Measurements from ENCODE around the gene GPR52.
A peak's percentile ranks its signal among the peaks of the same experiment; 100 is the strongest.
"Not testable (repeated sequence)": the region's sequence is repeated elsewhere in the genome, so short reads cannot be mapped to it uniquely, and the experiment has no call there.

The GPR52 gene, protein sequence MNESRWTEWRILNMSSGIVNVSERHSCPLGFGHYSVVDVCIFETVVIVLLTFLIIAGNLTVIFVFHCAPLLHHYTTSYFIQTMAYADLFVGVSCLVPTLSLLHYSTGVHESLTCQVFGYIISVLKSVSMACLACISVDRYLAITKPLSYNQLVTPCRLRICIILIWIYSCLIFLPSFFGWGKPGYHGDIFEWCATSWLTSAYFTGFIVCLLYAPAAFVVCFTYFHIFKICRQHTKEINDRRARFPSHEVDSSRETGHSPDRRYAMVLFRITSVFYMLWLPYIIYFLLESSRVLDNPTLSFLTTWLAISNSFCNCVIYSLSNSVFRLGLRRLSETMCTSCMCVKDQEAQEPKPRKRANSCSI

DNA sequence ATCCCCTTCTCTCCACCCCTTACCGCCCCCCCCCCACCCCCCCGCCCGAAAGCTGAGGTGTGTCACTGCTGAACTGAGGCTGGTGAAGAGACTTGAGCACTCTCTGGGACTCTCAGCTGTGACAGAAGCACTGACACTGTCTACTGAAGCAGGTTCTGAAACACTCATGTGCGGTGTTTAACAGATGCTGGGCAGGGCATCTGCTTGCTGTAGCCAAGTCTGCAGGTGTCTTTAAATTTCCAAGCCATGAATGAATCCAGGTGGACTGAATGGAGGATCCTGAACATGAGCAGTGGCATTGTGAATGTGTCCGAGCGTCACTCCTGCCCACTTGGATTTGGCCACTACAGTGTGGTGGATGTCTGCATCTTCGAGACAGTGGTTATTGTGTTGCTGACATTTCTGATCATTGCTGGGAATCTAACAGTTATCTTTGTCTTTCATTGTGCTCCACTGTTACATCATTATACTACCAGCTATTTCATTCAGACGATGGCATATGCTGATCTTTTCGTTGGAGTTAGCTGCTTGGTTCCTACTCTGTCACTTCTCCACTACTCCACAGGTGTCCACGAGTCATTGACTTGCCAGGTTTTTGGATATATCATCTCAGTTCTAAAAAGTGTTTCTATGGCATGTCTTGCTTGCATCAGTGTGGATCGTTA lies at the start of gene GPR52:
TSS of gene GPR52 (plus strand) at position 99 of the 665 bp plus-strand sequence. CDS start at position 247, 148 bp downstream.
- no peaks in the 10 kb centered on the region for H3K4me1 ChIP-seq (ENCODE audit: control insufficient read depth, insufficient read depth, low read length, unreplicated experiment)

DNA sequence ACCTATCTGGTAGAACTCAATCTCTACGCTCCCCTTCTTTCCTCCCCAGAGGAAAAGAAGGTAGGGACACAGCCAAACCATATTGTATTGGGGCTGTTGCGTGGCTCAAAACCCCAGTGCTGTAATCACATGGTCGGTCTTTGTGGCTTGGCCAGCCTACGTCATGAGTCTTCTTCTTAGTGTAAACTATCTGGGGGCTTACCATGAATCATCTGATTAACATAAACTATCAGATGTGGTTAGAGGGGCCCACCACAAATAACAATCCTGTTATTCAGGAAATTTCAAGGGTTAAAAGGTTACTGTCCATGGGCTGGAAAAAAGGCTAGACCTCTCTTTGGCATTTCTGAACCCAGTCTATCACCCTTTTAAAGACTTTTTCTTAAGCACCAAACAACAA lies 49.5 kb upstream of the GPR52 start:
- Histone ChIP-seq H3K27ac (ENCODE audit: low read depth, low read length) (no peak overlapping the region), H3K4me1 (ENCODE audit: control insufficient read depth, insufficient read depth, low read length, unreplicated experiment) (no peaks in the 10 kb centered on the region), H3K4me3 (ENCODE audit: low read depth, low read length) (no peak overlapping the region), H3K27me3 (ENCODE audit: insufficient read depth, low read length) (no peaks in the 10 kb centered on the region), H3K36me3 (ENCODE audit: insufficient read depth, low read length) (no peaks in the 10 kb centered on the region), H2AFZ (ENCODE audit: low read length, unreplicated experiment) (no peak overlapping the region), H3K79me2 (ENCODE audit: control insufficient read depth, insufficient read depth, low read length, unreplicated experiment) (no peaks in the 10 kb centered on the region)

More for the DNA sequence above, at the start of gene GPR52:
- no peaks in the 10 kb centered on the region for H3K27me3 ChIP-seq (ENCODE audit: insufficient read depth, low read length)
- H3K36me3 ChIP-seq (ENCODE audit: insufficient read depth, low read length) = no peaks in the 10 kb centered on the region
- no peak within 1 kb of the TSS for H3K4me3 ChIP-seq (ENCODE audit: low read depth, low read length)
- no peaks in the 10 kb centered on the region for H3K79me2 ChIP-seq (ENCODE audit: control insufficient read depth, insufficient read depth, low read length, unreplicated experiment)
- H2AFZ ChIP-seq (ENCODE audit: low read length, unreplicated experiment) = no peak within 1 kb of the TSS
- H3K27ac ChIP-seq (ENCODE audit: low read depth, low read length) = no peak within 1 kb of the TSS

DNA sequence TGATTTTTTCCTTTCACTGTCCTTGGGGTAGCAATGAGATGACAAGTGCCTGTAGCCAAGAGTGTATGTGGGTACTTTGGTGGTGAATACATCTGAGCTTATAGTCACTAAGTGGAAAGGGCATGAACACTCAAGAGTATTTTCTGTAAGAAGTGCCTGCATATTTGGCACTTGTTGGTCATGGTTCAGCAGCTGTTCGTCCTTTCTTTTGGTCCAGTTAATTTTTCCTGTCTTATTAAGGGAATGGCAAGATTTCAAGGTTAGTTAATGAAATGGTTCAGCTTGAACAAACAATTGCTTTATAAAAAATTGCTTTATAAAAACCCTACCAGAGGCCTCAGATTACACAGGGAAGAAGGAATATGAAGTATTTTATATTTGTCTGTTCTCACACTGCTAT lies 48.6 kb upstream of the GPR52 start:
- Histone ChIP-seq H3K4me3 (ENCODE audit: low read depth, low read length) (no peak overlapping the region), H3K4me1 (ENCODE audit: control insufficient read depth, insufficient read depth, low read length, unreplicated experiment) (no peaks in the 10 kb centered on the region), H3K27ac (ENCODE audit: low read depth, low read length) (no peak overlapping the region), H2AFZ (ENCODE audit: low read length, unreplicated experiment) (no peak overlapping the region), H3K36me3 (ENCODE audit: insufficient read depth, low read length) (no peaks in the 10 kb centered on the region), H3K79me2 (ENCODE audit: control insufficient read depth, insufficient read depth, low read length, unreplicated experiment) (no peaks in the 10 kb centered on the region), H3K27me3 (ENCODE audit: insufficient read depth, low read length) (no peaks in the 10 kb centered on the region)

DNA sequence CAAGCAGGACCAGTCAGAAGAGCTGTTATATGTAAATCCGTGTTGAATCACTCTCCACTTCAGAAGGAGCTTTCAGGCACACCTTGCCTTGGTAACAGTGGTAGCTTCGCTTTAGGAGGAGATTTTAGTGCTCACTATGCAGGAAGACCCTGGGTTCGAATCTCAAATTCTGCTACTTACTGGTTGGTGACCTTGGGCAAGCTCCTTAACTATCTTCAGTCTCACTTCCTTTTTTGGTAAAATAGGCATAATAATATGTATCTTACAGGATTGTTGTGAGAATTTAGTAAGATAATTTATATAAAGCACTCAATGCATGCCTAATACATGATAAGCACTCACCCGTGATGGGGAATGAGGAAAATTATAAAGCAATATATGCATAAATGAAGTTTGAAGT lies 46.7 kb upstream of the GPR52 start:
- H3K79me2 ChIP-seq (ENCODE audit: control insufficient read depth, insufficient read depth, low read length, unreplicated experiment) = no peaks in the 10 kb centered on the region
- H3K27ac ChIP-seq (ENCODE audit: low read depth, low read length) = no peak overlapping the region
- no peaks in the 10 kb centered on the region for H3K36me3 ChIP-seq (ENCODE audit: insufficient read depth, low read length)
- no peaks in the 10 kb centered on the region for H3K27me3 ChIP-seq (ENCODE audit: insufficient read depth, low read length)
- H3K4me1 ChIP-seq (ENCODE audit: control insufficient read depth, insufficient read depth, low read length, unreplicated experiment) = no peaks in the 10 kb centered on the region
- no peak overlapping the region for H3K4me3 ChIP-seq (ENCODE audit: low read depth, low read length)
- no peak overlapping the region for H2AFZ ChIP-seq (ENCODE audit: low read length, unreplicated experiment)

DNA sequence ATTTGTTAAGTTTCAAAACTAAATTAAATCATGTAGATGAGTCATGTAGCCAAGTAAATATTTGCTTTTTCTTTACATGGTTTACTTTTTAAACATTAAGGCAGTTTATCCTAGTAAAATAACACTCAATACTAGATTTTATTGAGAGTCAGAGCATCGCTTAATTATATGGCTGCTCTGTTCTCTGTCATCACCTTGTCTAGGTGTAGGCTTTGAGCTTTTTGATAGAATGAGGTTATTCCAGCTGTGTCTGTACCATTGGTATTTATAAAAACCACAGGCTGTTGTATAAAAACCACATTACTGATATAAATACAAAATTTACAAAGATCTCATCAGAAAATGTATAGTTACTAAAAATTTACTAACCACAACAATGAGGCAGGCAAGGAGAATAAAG lies 42.5 kb upstream of the GPR52 start:
- Histone ChIP-seq H3K36me3 (ENCODE audit: insufficient read depth, low read length) (no peaks in the 10 kb centered on the region), H3K4me3 (ENCODE audit: low read depth, low read length) (no peak overlapping the region), H3K27me3 (ENCODE audit: insufficient read depth, low read length) (no peaks in the 10 kb centered on the region), H3K27ac (ENCODE audit: low read depth, low read length) (no peak overlapping the region), H2AFZ (ENCODE audit: low read length, unreplicated experiment) (no peak overlapping the region), H3K4me1 (ENCODE audit: control insufficient read depth, insufficient read depth, low read length, unreplicated experiment) (no peaks in the 10 kb centered on the region), H3K79me2 (ENCODE audit: control insufficient read depth, insufficient read depth, low read length, unreplicated experiment) (no peaks in the 10 kb centered on the region)

DNA sequence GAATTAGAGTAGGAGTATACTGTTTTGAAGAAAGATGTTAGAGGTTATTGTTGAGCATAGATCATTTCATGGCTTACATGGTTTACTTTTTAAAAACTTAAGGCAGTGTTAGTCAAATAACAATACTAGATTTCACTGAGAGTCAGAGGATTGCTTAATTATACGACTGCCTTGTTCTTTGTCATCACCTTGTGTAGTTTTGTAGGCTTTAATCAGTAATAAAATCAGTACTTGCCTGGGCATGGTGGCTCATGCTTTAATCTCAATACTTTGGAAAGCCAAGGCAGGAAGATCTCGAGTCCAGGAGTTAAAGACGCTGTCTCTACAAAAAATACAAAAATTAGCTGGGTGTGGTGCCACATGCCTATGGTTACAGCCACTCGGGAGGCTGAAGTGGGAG lies 41.3 kb upstream of the GPR52 start:
- Histone ChIP-seq H3K36me3 (ENCODE audit: insufficient read depth, low read length) (no peaks in the 10 kb centered on the region), H3K4me1 (ENCODE audit: control insufficient read depth, insufficient read depth, low read length, unreplicated experiment) (no peaks in the 10 kb centered on the region), H3K27me3 (ENCODE audit: insufficient read depth, low read length) (no peaks in the 10 kb centered on the region), H3K27ac (ENCODE audit: low read depth, low read length) (no peak overlapping the region), H3K4me3 (ENCODE audit: low read depth, low read length) (no peak overlapping the region), H3K79me2 (ENCODE audit: control insufficient read depth, insufficient read depth, low read length, unreplicated experiment) (no peaks in the 10 kb centered on the region), H2AFZ (ENCODE audit: low read length, unreplicated experiment) (no peak overlapping the region)

DNA sequence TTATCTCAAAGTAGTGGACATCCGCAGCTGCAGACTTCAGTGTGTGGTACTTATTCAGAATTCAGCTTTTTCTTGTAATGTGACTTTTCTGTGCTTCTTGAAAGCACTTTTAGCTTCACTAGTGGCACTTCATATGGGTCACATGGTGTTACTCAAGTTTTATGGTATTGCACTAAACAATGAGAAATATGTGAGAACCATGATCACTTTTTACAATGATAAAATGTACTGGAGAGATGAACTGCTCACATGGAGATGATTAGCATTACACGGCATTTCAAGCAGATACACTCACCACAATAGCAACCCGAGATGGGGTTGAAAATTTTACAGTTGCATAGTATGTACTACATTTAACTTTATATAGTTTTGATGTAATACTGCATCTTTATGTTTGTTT lies 40.1 kb upstream of the GPR52 start:
- no peaks in the 10 kb centered on the region for H3K36me3 ChIP-seq (ENCODE audit: insufficient read depth, low read length)
- H2AFZ ChIP-seq (ENCODE audit: low read length, unreplicated experiment) = no peak overlapping the region
- no peak overlapping the region for H3K4me3 ChIP-seq (ENCODE audit: low read depth, low read length)
- no peaks in the 10 kb centered on the region for H3K4me1 ChIP-seq (ENCODE audit: control insufficient read depth, insufficient read depth, low read length, unreplicated experiment)
- no peaks in the 10 kb centered on the region for H3K79me2 ChIP-seq (ENCODE audit: control insufficient read depth, insufficient read depth, low read length, unreplicated experiment)
- no peak overlapping the region for H3K27ac ChIP-seq (ENCODE audit: low read depth, low read length)
- H3K27me3 ChIP-seq (ENCODE audit: insufficient read depth, low read length) = no peaks in the 10 kb centered on the region

DNA sequence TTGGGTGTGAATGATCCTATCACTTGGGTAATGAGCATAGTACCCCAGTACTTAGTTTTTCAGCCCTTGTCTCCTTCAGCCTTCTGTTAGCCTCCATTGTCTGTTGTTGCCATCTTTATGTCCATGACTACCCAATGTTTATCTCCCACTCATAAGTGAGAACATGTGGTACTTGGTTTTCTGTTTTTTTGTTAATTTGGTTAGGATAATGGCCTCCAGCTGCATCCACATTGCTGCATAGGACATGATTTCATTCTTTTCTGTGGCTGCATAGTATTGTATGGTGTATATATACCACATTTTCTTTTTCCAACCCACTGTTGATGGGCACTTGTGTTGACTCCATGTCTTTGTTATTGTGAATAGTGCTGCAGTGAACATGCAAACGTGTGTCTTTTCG lies 39.6 kb upstream of the GPR52 start:
- Histone ChIP-seq H2AFZ (ENCODE audit: low read length, unreplicated experiment) (no peak overlapping the region), H3K27ac (ENCODE audit: low read depth, low read length) (no peak overlapping the region), H3K4me3 (ENCODE audit: low read depth, low read length) (no peak overlapping the region), H3K36me3 (ENCODE audit: insufficient read depth, low read length) (no peaks in the 10 kb centered on the region), H3K4me1 (ENCODE audit: control insufficient read depth, insufficient read depth, low read length, unreplicated experiment) (no peaks in the 10 kb centered on the region), H3K27me3 (ENCODE audit: insufficient read depth, low read length) (no peaks in the 10 kb centered on the region), H3K79me2 (ENCODE audit: control insufficient read depth, insufficient read depth, low read length, unreplicated experiment) (no peaks in the 10 kb centered on the region)

DNA sequence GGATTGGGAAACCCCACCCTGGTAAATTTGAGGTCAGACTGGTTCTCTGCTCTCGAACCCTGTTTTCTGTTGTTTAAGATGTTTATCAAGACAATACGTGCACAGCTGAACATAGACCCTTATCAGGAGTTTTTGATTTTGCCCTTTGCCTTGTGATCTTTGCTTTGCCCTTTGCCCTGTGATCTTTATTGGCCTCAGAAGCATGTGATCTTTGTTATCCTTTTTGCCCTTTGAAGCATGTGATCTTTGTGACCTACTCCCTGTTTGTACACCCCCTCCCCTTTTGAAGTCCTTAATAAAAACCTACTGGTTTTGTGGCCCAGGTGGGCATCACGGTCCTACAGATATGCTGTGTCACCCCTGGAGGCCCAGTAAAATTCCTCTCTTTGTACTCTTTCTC lies 38.0 kb upstream of the GPR52 start:
- H3K27ac ChIP-seq (ENCODE audit: low read depth, low read length); H3K79me2 ChIP-seq (ENCODE audit: control insufficient read depth, insufficient read depth, low read length, unreplicated experiment); H2AFZ ChIP-seq (ENCODE audit: low read length, unreplicated experiment); H3K4me3 ChIP-seq (ENCODE audit: low read depth, low read length); H3K27me3 ChIP-seq (ENCODE audit: insufficient read depth, low read length); H3K4me1 ChIP-seq (ENCODE audit: control insufficient read depth, insufficient read depth, low read length, unreplicated experiment); H3K36me3 ChIP-seq (ENCODE audit: insufficient read depth, low read length): not testable (repeated sequence)

DNA sequence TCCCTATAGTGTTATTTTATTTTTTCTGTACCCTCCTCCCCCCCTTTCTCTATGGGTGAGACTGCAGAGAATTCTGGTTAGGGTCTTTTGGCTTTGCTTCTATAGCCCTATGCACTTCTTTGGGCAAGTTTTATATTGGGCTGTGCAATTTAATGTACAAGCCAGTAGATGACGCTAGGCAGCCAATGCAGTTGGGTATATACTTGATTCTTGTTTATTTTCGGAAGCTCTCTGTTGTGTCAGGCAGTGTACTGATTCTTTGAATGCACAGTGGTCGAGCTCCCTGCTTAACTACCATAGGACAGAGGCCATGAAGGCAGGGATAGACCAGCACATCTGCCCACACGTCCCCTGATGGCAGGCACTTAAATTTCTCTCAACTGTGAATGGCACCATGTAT lies 34.1 kb upstream of the GPR52 start:
- no peak overlapping the region; the same call in 1 of the 2 replicates for H3K4me3 ChIP-seq (ENCODE audit: low read depth, low read length)
- no peaks in the 10 kb centered on the region for H3K79me2 ChIP-seq (ENCODE audit: control insufficient read depth, insufficient read depth, low read length, unreplicated experiment)
- no peaks in the 10 kb centered on the region for H3K36me3 ChIP-seq (ENCODE audit: insufficient read depth, low read length)
- H2AFZ ChIP-seq (ENCODE audit: low read length, unreplicated experiment) = peak overlapping the region; percentile 20
- H3K27me3 ChIP-seq (ENCODE audit: insufficient read depth, low read length) = no peaks in the 10 kb centered on the region
- peaks cover 4% of the 10 kb centered on the region for H3K4me1 ChIP-seq (ENCODE audit: control insufficient read depth, insufficient read depth, low read length, unreplicated experiment)
- no peak overlapping the region for H3K27ac ChIP-seq (ENCODE audit: low read depth, low read length)

DNA sequence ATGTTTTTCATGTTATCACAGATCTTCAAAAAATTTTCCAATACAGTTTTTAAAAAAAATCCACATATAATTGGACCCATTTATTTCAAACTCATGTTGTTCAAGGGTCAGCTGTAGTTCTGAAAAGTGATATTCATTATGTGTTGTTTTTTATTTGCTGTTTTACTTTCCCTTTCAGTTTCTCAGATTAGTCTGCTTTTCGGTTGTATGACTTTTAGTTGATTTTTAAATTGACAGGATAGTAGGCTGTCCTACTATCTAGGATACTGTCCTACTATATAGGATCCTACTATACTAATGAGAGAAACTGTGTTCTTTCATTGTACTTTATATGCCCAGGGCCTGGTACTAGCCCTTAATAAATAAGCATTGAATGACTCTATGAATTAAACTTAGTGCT lies 33.6 kb upstream of the GPR52 start:
- H3K79me2 ChIP-seq (ENCODE audit: control insufficient read depth, insufficient read depth, low read length, unreplicated experiment) = no peaks in the 10 kb centered on the region

More for the DNA sequence above, 33.6 kb upstream of the GPR52 start:
- Histone ChIP-seq H3K4me3 (ENCODE audit: low read depth, low read length) (peak overlapping the region; percentile 61), H3K36me3 (ENCODE audit: insufficient read depth, low read length) (no peaks in the 10 kb centered on the region), H3K27ac (ENCODE audit: low read depth, low read length) (peak overlapping the region; percentile 0; the same call in 1 of the 2 replicates), H2AFZ (ENCODE audit: low read length, unreplicated experiment) (peak overlapping the region; percentile 59), H3K27me3 (ENCODE audit: insufficient read depth, low read length) (no peaks in the 10 kb centered on the region), H3K4me1 (ENCODE audit: control insufficient read depth, insufficient read depth, low read length, unreplicated experiment) (peaks cover 4% of the 10 kb centered on the region)
